ENCODE measurements around the gene CTAG2. TPM values are rescaled to one million over a fixed set of nuclear protein-coding genes. Genes with fewer than 3 reads are reported as not detected.

Gene CTAG2
- total RNA-seq, 4 donors from 2014 or later = not detected

GRCh38 chrX:154661899-154662298 lies 8.5 kb upstream of the CTAG2 start:
- TF ChIP-seq POLR2A (IDR thresholded peaks at IDR 0.05) = no peak
- TF ChIP-seq CTCF (IDR thresholded peaks at IDR 0.05) = no peak
- Histone ChIP-seq H3K4me1 (no peaks in the 10 kb centered on the region), H3K4me3 (no peak overlapping the region), H3K36me3 (no peaks in the 10 kb centered on the region), H3K9me3 (no peaks in the 10 kb centered on the region), H3K27ac (peak overlapping the region in 1 of 4 donors; percentile 10), H3K27me3 (no peaks in the 10 kb centered on the region)
- no peak for DNase-seq

DNA sequence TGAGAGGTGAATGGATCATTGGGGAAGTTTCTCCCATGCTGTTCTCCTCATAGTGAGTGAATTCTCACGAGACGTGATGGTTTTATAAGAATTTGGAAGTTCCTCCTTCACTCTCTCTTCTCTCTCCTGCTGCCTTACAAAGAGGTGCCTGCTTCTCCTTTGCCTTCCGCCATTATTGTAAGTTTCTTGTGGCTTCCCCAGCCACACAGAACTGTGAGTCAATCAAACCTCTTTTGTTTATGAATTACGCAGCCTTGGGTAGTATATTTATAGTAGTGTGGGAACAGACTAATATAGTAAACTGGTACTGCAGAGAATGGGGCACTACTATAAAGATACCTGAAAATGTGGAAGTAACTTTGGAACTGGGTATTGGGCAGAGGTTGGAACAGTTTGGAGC lies 7.8 kb upstream of the CTAG2 start:
- TF ChIP-seq POLR2A (IDR thresholded peaks at IDR 0.05) (no peak), CTCF (IDR thresholded peaks at IDR 0.05) (no peak)
- no peak for DNase-seq
- no peaks in the 10 kb centered on the region for H3K4me1 ChIP-seq
- no peak overlapping the region for H3K4me3 ChIP-seq
- H3K27me3 ChIP-seq = no peaks in the 10 kb centered on the region
- no peaks in the 10 kb centered on the region for H3K9me3 ChIP-seq
- no peaks in the 10 kb centered on the region for H3K36me3 ChIP-seq
- no peak overlapping the region for H3K27ac ChIP-seq

DNA sequence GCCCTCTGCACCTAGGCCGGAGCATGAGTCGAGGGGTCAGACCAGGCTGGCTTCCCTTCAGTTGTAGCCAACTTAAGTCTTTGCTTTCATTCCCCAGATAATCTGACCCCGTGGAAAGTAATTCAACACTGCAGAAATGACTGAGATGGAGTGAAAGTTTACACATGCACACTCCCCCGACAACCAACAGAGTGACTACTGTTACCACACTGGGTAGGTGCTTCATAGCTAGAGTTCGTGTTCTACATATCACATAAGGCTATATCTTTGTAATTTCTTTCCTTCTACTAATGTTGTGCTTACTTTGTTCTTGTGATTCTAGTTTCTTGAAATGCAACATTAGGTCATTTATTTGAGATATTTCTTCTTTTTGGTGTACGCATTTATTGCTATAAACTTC lies 7.2 kb upstream of the CTAG2 start:
- no peak overlapping the region for H3K4me3 ChIP-seq
- TF ChIP-seq CTCF (IDR thresholded peaks at IDR 0.05) (no peak), POLR2A (IDR thresholded peaks at IDR 0.05) (no peak)
- H3K9me3 ChIP-seq = no peaks in the 10 kb centered on the region
- H3K27ac ChIP-seq = no peak overlapping the region
- no peaks in the 10 kb centered on the region for H3K36me3 ChIP-seq
- no peaks in the 10 kb centered on the region for H3K27me3 ChIP-seq
- DNase-seq = no peak
- no peaks in the 10 kb centered on the region for H3K4me1 ChIP-seq

- TF ChIP-seq POLR2A (IDR thresholded peaks at IDR 0.05) (no peak), CTCF (IDR thresholded peaks at IDR 0.05) (no peak)
- DNase-seq = no peak
- no peaks in the 10 kb centered on the region for H3K4me1 ChIP-seq
- H3K36me3 ChIP-seq = no peaks in the 10 kb centered on the region
- no peak overlapping the region for H3K4me3 ChIP-seq
- H3K27me3 ChIP-seq = no peaks in the 10 kb centered on the region
- H3K27ac ChIP-seq = no peak overlapping the region
- H3K9me3 ChIP-seq = no peaks in the 10 kb centered on the region
These were observed 5.6 kb upstream of the CTAG2 start for GRCh38 chrX:154658957-154659356.

DNA sequence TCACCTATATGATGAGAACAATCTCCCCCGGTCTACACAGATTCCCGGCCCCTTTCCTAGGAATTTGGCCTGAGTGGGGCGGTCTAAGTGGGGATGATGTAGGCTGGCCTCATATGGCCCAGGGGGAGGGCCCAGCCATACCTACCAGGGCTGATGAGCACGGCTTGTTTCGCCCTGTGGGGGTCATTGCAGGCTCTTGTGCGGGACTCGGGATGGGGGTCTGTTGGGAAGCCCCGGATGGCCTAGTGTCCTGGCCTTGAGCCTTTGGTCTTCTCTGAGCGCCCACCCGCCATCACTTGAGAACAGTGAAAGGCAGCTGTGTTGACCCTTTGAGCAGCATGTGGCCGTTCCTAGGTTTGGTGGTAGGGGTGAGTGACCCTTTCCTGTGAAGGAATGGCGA lies 4.8 kb upstream of the CTAG2 start:
- no peak for TF ChIP-seq CTCF (IDR thresholded peaks at IDR 0.05)
- no peak for TF ChIP-seq POLR2A (IDR thresholded peaks at IDR 0.05)
- Histone ChIP-seq H3K27me3 (no peaks in the 10 kb centered on the region), H3K36me3 (no peaks in the 10 kb centered on the region), H3K4me3 (no peak overlapping the region), H3K4me1 (no peaks in the 10 kb centered on the region), H3K27ac (no peak overlapping the region), H3K9me3 (no peaks in the 10 kb centered on the region)
- DNase-seq = no peak

GRCh38 chrX:154657226-154657805 lies 3.9 kb upstream of the CTAG2 start:
- no peaks in the 10 kb centered on the region for H3K27me3 ChIP-seq
- no peaks in the 10 kb centered on the region for H3K36me3 ChIP-seq
- no peak for TF ChIP-seq CTCF (IDR thresholded peaks at IDR 0.05)
- TF ChIP-seq POLR2A (IDR thresholded peaks at IDR 0.05) = no peak
- no peak overlapping the region for H3K4me3 ChIP-seq
- DNase-seq = no peak
- H3K4me1 ChIP-seq = no peaks in the 10 kb centered on the region
- no peak overlapping the region for H3K27ac ChIP-seq
- H3K9me3 ChIP-seq = no peaks in the 10 kb centered on the region
